Measurements from ENCODE around the gene KLK14.

KLK14 gene

DNA sequence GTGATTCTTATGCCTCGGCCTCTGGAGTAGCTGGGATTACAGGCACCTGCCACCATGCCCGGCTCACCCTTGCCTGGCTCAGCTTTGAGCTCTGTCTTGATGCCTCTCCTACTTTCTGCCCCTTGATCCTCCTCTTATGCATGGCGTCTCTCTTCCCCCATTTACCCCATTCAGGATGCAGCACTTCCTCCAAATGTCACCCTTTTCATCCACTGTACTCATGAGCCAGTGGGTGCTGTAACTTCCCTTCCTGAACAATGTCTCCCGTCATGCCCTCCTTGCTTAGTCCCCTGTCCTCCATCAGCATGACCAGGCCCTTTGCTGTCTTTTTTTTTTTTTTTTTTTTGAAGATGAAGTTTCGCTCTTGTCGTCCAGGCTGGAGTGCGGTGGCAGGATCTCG, 38.6 kb upstream of the KLK14 start:
- no peak for DNase-seq (ENCODE audit: low read depth)
- no peak overlapping the region for H3K4me3 ChIP-seq (replicated peaks; ENCODE audit: low read depth, low read length)
- TF ChIP-seq, protein P1, sequence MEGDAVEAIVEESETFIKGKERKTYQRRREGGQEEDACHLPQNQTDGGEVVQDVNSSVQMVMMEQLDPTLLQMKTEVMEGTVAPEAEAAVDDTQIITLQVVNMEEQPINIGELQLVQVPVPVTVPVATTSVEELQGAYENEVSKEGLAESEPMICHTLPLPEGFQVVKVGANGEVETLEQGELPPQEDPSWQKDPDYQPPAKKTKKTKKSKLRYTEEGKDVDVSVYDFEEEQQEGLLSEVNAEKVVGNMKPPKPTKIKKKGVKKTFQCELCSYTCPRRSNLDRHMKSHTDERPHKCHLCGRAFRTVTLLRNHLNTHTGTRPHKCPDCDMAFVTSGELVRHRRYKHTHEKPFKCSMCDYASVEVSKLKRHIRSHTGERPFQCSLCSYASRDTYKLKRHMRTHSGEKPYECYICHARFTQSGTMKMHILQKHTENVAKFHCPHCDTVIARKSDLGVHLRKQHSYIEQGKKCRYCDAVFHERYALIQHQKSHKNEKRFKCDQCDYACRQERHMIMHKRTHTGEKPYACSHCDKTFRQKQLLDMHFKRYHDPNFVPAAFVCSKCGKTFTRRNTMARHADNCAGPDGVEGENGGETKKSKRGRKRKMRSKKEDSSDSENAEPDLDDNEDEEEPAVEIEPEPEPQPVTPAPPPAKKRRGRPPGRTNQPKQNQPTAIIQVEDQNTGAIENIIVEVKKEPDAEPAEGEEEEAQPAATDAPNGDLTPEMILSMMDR (IDR thresholded peaks at IDR 0.05; ENCODE audit: low read length, missing control alignments), result no peak

GRCh38 chr19:51120160-51120559, 37.5 kb upstream of the KLK14 start:
- no peak for DNase-seq (ENCODE audit: low read depth)
- H3K4me3 ChIP-seq (replicated peaks; ENCODE audit: low read depth, low read length), result no peak overlapping the region
- TF ChIP-seq, protein P1 (IDR thresholded peaks at IDR 0.05; ENCODE audit: low read length, missing control alignments), result no peak

DNA sequence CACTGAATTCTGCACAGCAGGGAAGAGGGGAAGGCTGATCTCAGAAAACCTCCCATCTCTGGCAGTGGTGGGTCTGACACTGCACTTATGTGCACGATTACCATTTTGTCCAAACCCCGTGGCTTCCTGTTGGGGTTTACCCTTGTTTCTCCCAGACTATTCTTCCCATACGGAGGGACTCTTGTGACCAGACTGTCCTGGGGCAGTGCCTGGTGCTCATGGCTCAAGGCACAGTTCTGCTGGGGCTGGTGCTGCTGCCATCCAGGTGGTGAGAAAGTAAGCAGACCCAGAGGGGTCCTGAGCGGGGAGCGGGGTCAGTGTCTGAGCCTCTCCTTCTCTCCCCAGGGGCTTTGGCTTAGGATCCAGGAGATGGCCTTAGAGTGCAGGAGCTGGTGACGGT, 36.9 kb upstream of the KLK14 start:
- DNase-seq (ENCODE audit: low read depth), result no peak

GRCh38 chr19:51119101-51119500, 36.4 kb upstream of the KLK14 start:
- no peak overlapping the region for H3K4me3 ChIP-seq (replicated peaks; ENCODE audit: low read depth, low read length)
- no peak for DNase-seq (ENCODE audit: low read depth)
- TF ChIP-seq, protein P1 (IDR thresholded peaks at IDR 0.05; ENCODE audit: low read length, missing control alignments), result no peak

More for the DNA sequence above, 36.9 kb upstream of the KLK14 start:
- H3K4me3 ChIP-seq (replicated peaks; ENCODE audit: low read depth, low read length), result no peak overlapping the region
- TF ChIP-seq, protein P1 (IDR thresholded peaks at IDR 0.05; ENCODE audit: low read length, missing control alignments), result no peak

DNA sequence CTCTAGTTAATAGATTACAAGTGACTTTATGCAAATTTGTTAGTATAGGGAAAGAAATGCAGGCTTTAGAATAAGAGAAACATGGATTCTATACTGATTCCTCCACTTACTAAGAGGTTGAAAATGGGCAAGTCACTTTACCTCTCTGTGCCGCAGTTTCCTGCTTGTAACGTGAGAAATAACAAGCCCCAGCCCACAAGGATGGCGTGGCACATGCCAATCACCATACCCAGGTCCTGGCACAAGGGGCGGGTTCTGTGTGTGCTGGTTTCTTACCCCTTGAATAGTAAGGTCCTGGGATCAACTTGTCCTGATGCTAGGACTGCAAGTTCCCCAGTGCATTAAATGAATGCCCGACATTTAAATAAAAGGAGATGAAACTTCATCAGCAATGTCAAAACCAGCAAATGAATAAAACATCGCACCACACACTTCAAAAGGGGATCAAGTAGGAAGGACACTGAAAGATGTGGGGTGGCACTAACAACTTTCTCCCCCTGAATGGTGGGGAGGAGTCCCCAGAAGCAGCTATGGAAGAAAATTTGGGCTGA, 34.1 kb upstream of the KLK14 start:
- no peak for DNase-seq (ENCODE audit: low read depth)
- no peak overlapping the region for H3K4me3 ChIP-seq (replicated peaks; ENCODE audit: low read depth, low read length)
- TF ChIP-seq, protein P1 (IDR thresholded peaks at IDR 0.05; ENCODE audit: low read length, missing control alignments), result no peak

DNA sequence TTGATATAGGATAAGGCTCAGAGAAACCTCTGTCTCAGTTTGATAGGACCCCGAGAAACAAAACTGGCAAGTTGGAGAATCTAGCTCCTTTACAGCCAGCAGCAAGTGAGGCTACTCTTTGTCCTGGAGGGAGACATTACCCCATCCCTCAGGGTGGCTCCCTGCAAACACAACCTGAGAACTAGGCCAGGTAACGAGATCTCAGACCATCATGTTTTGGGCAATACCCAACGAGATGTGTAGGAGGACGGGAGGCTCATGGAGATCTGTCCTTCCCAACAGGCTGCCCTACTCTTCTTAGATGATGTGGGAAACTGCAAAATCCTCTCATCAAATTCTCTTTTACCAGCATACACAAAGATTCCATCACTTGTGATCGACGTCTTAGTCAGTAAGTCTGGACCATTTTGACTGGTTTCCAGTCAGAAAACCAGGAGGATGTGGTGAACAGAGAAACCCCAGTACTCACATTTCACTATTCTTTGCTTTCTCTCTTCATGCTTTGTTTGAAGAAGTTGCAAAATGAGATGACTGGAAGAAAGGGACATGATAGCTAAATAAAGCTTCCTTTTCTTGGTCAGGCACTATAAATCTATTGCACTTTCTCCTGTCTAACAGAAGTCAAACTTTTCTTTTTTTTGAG, 31.5 kb upstream of the KLK14 start:
- TF ChIP-seq, protein P1 (IDR thresholded peaks at IDR 0.05; ENCODE audit: low read length, missing control alignments), result no peak
- no peak for DNase-seq (ENCODE audit: low read depth)
- no peak overlapping the region for H3K4me3 ChIP-seq (replicated peaks; ENCODE audit: low read depth, low read length)

- no peak overlapping the region for H3K4me3 ChIP-seq (replicated peaks; ENCODE audit: low read depth, low read length)
- peak; percentile 11 for DNase-seq (ENCODE audit: low read depth)
- TF ChIP-seq, protein P1 (IDR thresholded peaks at IDR 0.05; ENCODE audit: low read length, missing control alignments), result peak; percentile 42
Measured at GRCh38 chr19:51111606-51112005, 28.9 kb upstream of the KLK14 start.

Data from fibroblast of pulmonary artery (primary cell).